PC-3 (cell line): ENCODE results near the gene TAOK3. TPM values are rescaled to one million over a fixed set of nuclear protein-coding genes. Genes with fewer than 3 reads are reported as not detected.

Experiments
- ATAC-seq: fragments of 200-7000 bp; cut with Tn5 transposase; 2 replicates; pipeline ENCODE4 v1.9.1; 2020; ENCODE audit warnings: mild to moderate bottlenecking, moderate library complexity
- BruUV-seq: library from RNA; stranded (reverse); fragments of 400-500 nt; replicated peaks from 2 replicates; lab custom pipeline; 2021; lab: Mats Ljungman, UMichigan
- CTCF ChIA-PET: fragments of 300-600 bp; sonication (Branson Sonifier 250); formaldehyde crosslinking; loops from one replicate; lab custom pipeline; 2022; ENCODE audit warnings: antibody characterized with exemption; lab: Charles Lee
- POLR2A ChIA-PET: fragments of 300-600 bp; sonication (Branson Sonifier 250); formaldehyde crosslinking; loops from one replicate; lab custom pipeline; 2022; ENCODE audit warnings: antibody characterized with exemption; ENCODE audit not compliant: unreplicated experiment; lab: Charles Lee
- DNase-seq: peaks from one replicate; pipeline ENCODE4 v3.0.0-alpha.2; 2015
- H2AFZ ChIP-seq: fragments of 300-600 bp; sonication (generic); 2 replicates; pipeline ENCODE4 v1.6.0; 2016; ENCODE audit warnings: antibody characterized with exemption, low read length
- H3F3A ChIP-seq: fragments of 300-600 bp; sonication (generic); one replicate; pipeline ENCODE4 v1.6.0; 2017; ENCODE audit warnings: antibody characterized with exemption, low read length, control low read depth, mild to moderate bottlenecking; ENCODE audit not compliant: unreplicated experiment
- H3K27ac ChIP-seq: fragments of 300-600 bp; sonication (generic); 2 replicates; pipeline ENCODE4 v1.5.1; 2016; ENCODE audit warnings: mild to moderate bottlenecking, low read length
- H3K27me3 ChIP-seq: fragments of 300-600 bp; sonication (generic); 2 replicates; pipeline ENCODE4 v1.6.1; 2016; ENCODE audit warnings: low read length, mixed read lengths
- H3K36me3 ChIP-seq: fragments of 300-600 bp; sonication (generic); 2 replicates; pipeline ENCODE4 v1.6.1; 2016; ENCODE audit warnings: low read depth, mixed run types, low read length, mixed read lengths
- H3K4me1 ChIP-seq: fragments of 300-600 bp; sonication (generic); 2 replicates; pipeline ENCODE4 v1.5.1; 2016; ENCODE audit warnings: low read length; ENCODE audit not compliant: insufficient read depth
- H3K4me2 ChIP-seq: fragments of 300-600 bp; sonication (generic); 2 replicates; pipeline ENCODE4 v1.6.0; 2016; ENCODE audit warnings: low read length
- H3K4me3 ChIP-seq: fragments of 300-600 bp; sonication (generic); 2 replicates; pipeline ENCODE4 v1.5.1; 2016; ENCODE audit warnings: mild to moderate bottlenecking, low read length, mixed read lengths
- H3K79me2 ChIP-seq: fragments of 300-600 bp; sonication (generic); 2 replicates; pipeline ENCODE4 v1.6.1; 2017; ENCODE audit warnings: low read length, mixed read lengths
- H3K9ac ChIP-seq: fragments of 300-600 bp; sonication (generic); 2 replicates; pipeline ENCODE4 v1.6.0; 2016; ENCODE audit warnings: mild to moderate bottlenecking, low read length
- H3K9me2 ChIP-seq: fragments of 300-600 bp; sonication (generic); replicated peaks from 2 replicates; pipeline ENCODE4 v1.6.1; 2016; ENCODE audit warnings: mixed run types, low read length, mixed read lengths
- H3K9me3 ChIP-seq: fragments of 300-600 bp; sonication (generic); 2 replicates; pipeline ENCODE4 v1.6.1; 2016; ENCODE audit warnings: low read length, mixed read lengths
- H4K20me1 ChIP-seq: fragments of 300-600 bp; sonication (generic); 2 replicates; pipeline ENCODE4 v1.6.1; 2016; ENCODE audit warnings: low read length, mixed read lengths
- CTCF ChIP-seq: fragments of 300-600 bp; sonication (generic); conservative IDR thresholded peaks from 2 replicates; pipeline ENCODE4 v1.5.1; 2017; ENCODE audit warnings: antibody characterized with exemption, low read depth, mild to moderate bottlenecking, low read length
- EZH2 ChIP-seq: fragments of 300-600 bp; sonication (generic); IDR thresholded peaks from one replicate; pipeline ENCODE4 v1.6.1; 2017; ENCODE audit warnings: antibody characterized with exemption, mild to moderate bottlenecking, low read length; ENCODE audit not compliant: unreplicated experiment
- EZH2phosphoT487 ChIP-seq: fragments of 300-600 bp; sonication (generic); IDR thresholded peaks from 2 replicates; pipeline ENCODE4 v1.6.1; 2018; ENCODE audit warnings: mild to moderate bottlenecking, antibody characterized with exemption, low read length, borderline replicate concordance
- intact Hi-C: fragments of 100-400 bp; cut with micrococcal nuclease; formaldehyde crosslinking; loops from 2 replicates; pipeline ENCODE4 v1.9.0; 2023
- total RNA-seq: library from RNA; depleted of rRNA; stranded (reverse); fragments of >200 nt; gene quantifications from 2 replicates; pipeline ENCODE4 v1.2.3, GENCODE V29; 2014

Gene TAOK3
- total RNA-seq, 1 experiment from 2014 or later: 27.9 TPM

GRCh38 chr12:118150625-118151024, 222.1 kb downstream of the TAOK3 start:
- ChIA-PET CTCF (no interaction called here), POLR2A (no interaction called here)
- DNase-seq (no peak), ATAC-seq (no peak)
- no peak overlapping the region for H3K27ac ChIP-seq
- H3K4me2 ChIP-seq: no peak overlapping the region
- TF ChIP-seq CTCF (no peak), EZH2phosphoT487 (no peak), EZH2 (no peak)
- H3K9me3 ChIP-seq: no peaks in the 10 kb centered on the region
- H3F3A ChIP-seq: no peaks in the 10 kb centered on the region
- H3K27me3 ChIP-seq: no peaks in the 10 kb centered on the region
- intact Hi-C loops: no loop called here
- no TSS peak for BruUV-seq
- no peak overlapping the region for H3K9ac ChIP-seq
- no peaks in the 10 kb centered on the region for H3K79me2 ChIP-seq
- H2AFZ ChIP-seq: no peak overlapping the region
- H3K4me3 ChIP-seq: no peak overlapping the region
- H3K36me3 ChIP-seq: peaks cover 13% of the 10 kb centered on the region; the same call in 1 of the 2 replicates
- no peaks in the 10 kb centered on the region for H3K9me2 ChIP-seq
- no peaks in the 10 kb centered on the region for H4K20me1 ChIP-seq
- no peaks in the 10 kb centered on the region for H3K4me1 ChIP-seq

DNA sequence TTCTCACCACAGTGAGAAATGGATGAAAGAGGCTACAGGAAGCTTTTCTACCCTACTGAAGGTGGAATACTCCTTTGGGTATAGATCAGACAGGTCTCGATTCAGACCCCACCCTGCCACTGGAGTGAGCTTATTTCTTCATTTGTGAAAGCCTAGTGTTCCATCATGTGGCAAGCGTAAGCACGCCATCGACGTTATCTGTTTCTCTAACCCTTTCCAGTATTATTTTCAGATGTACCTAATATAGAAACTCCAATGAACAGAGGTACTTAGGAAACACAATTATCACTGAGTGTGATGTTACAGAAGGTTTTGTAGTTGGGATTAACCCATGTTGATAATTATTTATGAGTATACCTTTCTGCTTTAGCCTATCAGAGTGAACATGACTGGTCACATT, 224.4 kb downstream of the TAOK3 start:
- ChIA-PET CTCF (no interaction called here), POLR2A (no interaction called here)
- no peak overlapping the region for H3K27ac ChIP-seq
- no peak overlapping the region for H2AFZ ChIP-seq
- DNase-seq (no peak), ATAC-seq (no peak)
- TSS peak; percentile 12 for BruUV-seq
- H3K4me1 ChIP-seq: no peaks in the 10 kb centered on the region
- no peaks in the 10 kb centered on the region for H3F3A ChIP-seq
- H3K27me3 ChIP-seq: no peaks in the 10 kb centered on the region
- H3K9me3 ChIP-seq: no peaks in the 10 kb centered on the region
- no peaks in the 10 kb centered on the region for H3K9me2 ChIP-seq
- peaks cover 24% of the 10 kb centered on the region; the same call in 1 of the 2 replicates for H3K36me3 ChIP-seq
- no peak overlapping the region for H3K4me3 ChIP-seq
- no peak overlapping the region for H3K9ac ChIP-seq
- H4K20me1 ChIP-seq: no peaks in the 10 kb centered on the region
- no peak overlapping the region for H3K4me2 ChIP-seq
- no peak for TF ChIP-seq EZH2phosphoT487
- TF ChIP-seq CTCF: no peak
- TF ChIP-seq EZH2: no peak
- intact Hi-C loops: no loop called here
- no peaks in the 10 kb centered on the region for H3K79me2 ChIP-seq

DNA sequence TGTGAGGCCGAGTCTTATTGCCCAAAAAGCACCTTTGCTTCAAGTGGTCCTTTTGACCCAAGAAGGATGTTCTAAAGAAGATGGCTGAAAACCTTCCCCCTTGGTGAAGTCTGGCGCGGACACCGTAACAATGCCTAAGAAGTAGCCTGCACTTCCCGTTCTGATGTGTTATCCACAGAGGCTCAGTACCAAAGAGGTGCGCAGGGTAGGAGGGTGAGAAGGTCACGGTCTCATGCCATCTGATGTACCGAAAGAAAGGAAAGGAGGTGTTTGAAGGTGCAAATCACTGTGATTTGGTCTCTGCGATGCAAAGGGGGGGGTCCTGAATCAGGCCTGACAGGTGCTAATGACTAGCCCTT, 226.9 kb downstream of the TAOK3 start:
- H3K27ac ChIP-seq: no peak overlapping the region
- no peak overlapping the region for H3K9ac ChIP-seq
- H3K9me2 ChIP-seq: no peaks in the 10 kb centered on the region
- TF ChIP-seq CTCF: no peak
- TF ChIP-seq EZH2: no peak
- no peak for TF ChIP-seq EZH2phosphoT487
- H4K20me1 ChIP-seq: no peaks in the 10 kb centered on the region
- no peaks in the 10 kb centered on the region for H3K9me3 ChIP-seq
- H3K79me2 ChIP-seq: no peaks in the 10 kb centered on the region
- H3F3A ChIP-seq: no peaks in the 10 kb centered on the region
- ATAC-seq (no peak), DNase-seq (no peak)
- intact Hi-C loops: no loop called here
- H3K4me1 ChIP-seq: no peaks in the 10 kb centered on the region
- H3K36me3 ChIP-seq: peaks cover 33% of the 10 kb centered on the region
- H3K27me3 ChIP-seq: no peaks in the 10 kb centered on the region
- no peak overlapping the region for H3K4me2 ChIP-seq
- ChIA-PET POLR2A (no interaction called here), CTCF (no interaction called here)
- no TSS peak for BruUV-seq
- H2AFZ ChIP-seq: no peak overlapping the region
- no peak overlapping the region for H3K4me3 ChIP-seq
